ENCODE results near the gene ELK4. TPM values are rescaled to one million over a fixed set of nuclear protein-coding genes. Genes with fewer than 3 reads are reported as not detected.

Gene ELK4
- total and polyA plus RNA-seq, 2 of the 4 experiments (the other 2 are of a cell fraction): 4.6 to 11.3 TPM

DNA sequence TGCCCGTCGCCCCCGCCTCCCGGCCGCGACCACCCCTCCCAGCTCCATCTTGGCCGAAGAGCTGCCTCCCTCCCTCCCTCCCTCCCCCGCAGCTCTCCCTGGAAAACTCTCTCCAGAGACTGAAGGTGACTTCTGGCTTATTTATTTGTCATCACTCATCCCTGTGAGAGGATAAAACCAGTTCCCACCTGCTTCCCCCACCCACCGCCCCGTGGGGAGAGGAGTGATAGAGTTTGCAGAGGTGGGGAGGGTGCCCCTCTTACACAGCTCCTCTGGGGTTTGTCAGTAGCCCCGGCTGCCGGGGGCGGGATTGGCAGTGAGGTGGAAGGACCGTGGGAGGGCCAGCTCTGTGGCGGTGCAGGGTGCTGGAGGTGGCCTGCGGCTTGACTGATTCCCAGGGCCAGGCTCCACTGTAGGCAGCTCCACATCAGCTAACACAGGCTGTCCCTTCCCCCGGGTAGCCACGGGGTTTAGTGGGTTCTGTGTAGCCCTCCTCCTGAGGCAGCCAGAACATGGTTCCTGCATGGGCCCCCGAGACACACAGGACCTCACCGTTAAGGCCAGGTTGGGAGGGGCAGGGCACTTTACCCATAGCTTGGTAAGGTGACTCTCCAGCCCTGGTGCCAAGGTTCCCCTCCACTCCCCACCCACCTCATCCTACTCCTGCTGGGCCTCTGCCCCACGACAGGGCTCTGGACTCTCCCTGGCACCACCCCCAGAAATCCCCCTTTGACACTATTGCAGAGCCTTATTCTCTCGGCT lies 62.2 kb downstream of the ELK4 start:
- H4K20me1 ChIP-seq (ENCODE audit: insufficient read depth, low read length): no peaks in the 10 kb centered on the region
- H4K5ac ChIP-seq (ENCODE audit: low read depth, low read length): no peak overlapping the region
- no peaks in the 10 kb centered on the region for H3K36me3 ChIP-seq (ENCODE audit: control insufficient read depth, insufficient read depth, low read length)
- no peak overlapping the region for H3K27ac ChIP-seq (ENCODE audit: insufficient read depth, low read length)
- no peak overlapping the region for H2AFZ ChIP-seq (replicated peaks; ENCODE audit: low read length, poor library complexity)
- H3K56ac ChIP-seq (ENCODE audit: extremely low read depth, insufficient read depth, low read length): no peak overlapping the region
- dilution Hi-C loops (cut with HindIII; ENCODE audit: low sequenced_read_pairs, unreplicated experiment) (no loop called here), in situ Hi-C loops (cut with MboI; ENCODE audit: low sequenced_read_pairs) (no loop called here), intact Hi-C loops (cut with micrococcal nuclease) (no loop called here)
- 0 out of 2 replicates have a peak, but pooled peaks cover 2% of the 10 kb centered on the region for H3K9me3 ChIP-seq (ENCODE audit: control insufficient read depth, insufficient read depth, low read length)
- TF ChIP-seq MAFK (IDR thresholded peaks at IDR 0.05; ENCODE audit: low read depth, low read length) (no peak), MXI1 (IDR thresholded peaks at IDR 0.05; ENCODE audit: borderline replicate concordance, low read depth, low read length) (no peak), FOS (IDR thresholded peaks at IDR 0.05; ENCODE audit: low read depth, low read length) (no peak), RFX5 (IDR thresholded peaks at IDR 0.05; ENCODE audit: low read depth, low read length) (no peak), SMC3 (IDR thresholded peaks at IDR 0.05; ENCODE audit: low read depth, low read length) (no peak), MAZ (IDR thresholded peaks at IDR 0.05; ENCODE audit: borderline replicate concordance, low read depth, low read length) (no peak), NFE2L2 (IDR thresholded peaks at IDR 0.05; ENCODE audit: low read depth, low read length) (no peak), CHD1 (IDR thresholded peaks at IDR 0.05; ENCODE audit: low read depth, low read length) (no peak), ELK1 (IDR thresholded peaks at IDR 0.05; ENCODE audit: borderline replicate concordance, low read depth, low read length) (no peak), POLR2A (IDR thresholded peaks at IDR 0.05; ENCODE audit: low read depth, low read length) (no peak)
- POLR2A ChIA-PET (ENCODE audit: unreplicated experiment): no interaction called here
- H3K18ac ChIP-seq (ENCODE audit: low read depth, low read length): no peak overlapping the region
- no peak overlapping the region for H3K9ac ChIP-seq (ENCODE audit: low read depth, low read length)
- no peak for DNase-seq
- no peak overlapping the region for H3K14ac ChIP-seq (replicated peaks; ENCODE audit: low read depth, low read length)
- ATAC-seq (ENCODE audit: low read depth): no peak
- H2AK5ac ChIP-seq (ENCODE audit: low read depth, low read length): no peak overlapping the region
- no peak overlapping the region for H4K91ac ChIP-seq (ENCODE audit: insufficient read depth, low read depth, low read length)
- no peak overlapping the region for H3K4me2 ChIP-seq (ENCODE audit: low read depth, low read length)
- no peak overlapping the region for H2BK20ac ChIP-seq (ENCODE audit: low read depth, low read length)
- H3K4me3 ChIP-seq (ENCODE audit: insufficient read depth, low read depth, low read length): no peak overlapping the region
- H3K79me1 ChIP-seq (ENCODE audit: low read depth in 1 of 2, low read length in 2 of 2): no peaks in the 10 kb centered on the region
- H4K8ac ChIP-seq (ENCODE audit: low read depth in 2 of 2, low read length in 2 of 2): no peak overlapping the region
- no peak overlapping the region for H3K4ac ChIP-seq (ENCODE audit: low read depth, low read length)
- H3K27me3 ChIP-seq (ENCODE audit: control insufficient read depth, insufficient read depth, low read length): peaks cover 81% of the 10 kb centered on the region
- no peaks in the 10 kb centered on the region for H3K9me1 ChIP-seq (ENCODE audit: insufficient read depth, low read length)
- H2AK9ac ChIP-seq (replicated peaks; ENCODE audit: low read depth, low read length, poor library complexity): no peak overlapping the region
- H2BK15ac ChIP-seq (ENCODE audit: low read depth, low read length): no peak overlapping the region
- H2BK5ac ChIP-seq (ENCODE audit: low read depth, low read length, poor library complexity, severe bottlenecking): no peak overlapping the region
- H3K4me1 ChIP-seq (ENCODE audit: control insufficient read depth, insufficient read depth, low read length): peaks cover 2% of the 10 kb centered on the region; the same call in 1 of the 2 replicates
- no TSS peak for BruUV-seq (replicated peaks)
- H2BK120ac ChIP-seq (ENCODE audit: low read depth, low read length): no peak overlapping the region
- CTCF ChIA-PET: no interaction called here
- 17% methylated on average over 3 of the region's 22 CpGs; no CpG with 5 or more reads in 1 of the 2 experiments for WGBS, 2 experiments (ENCODE audit: extremely low coverage in 2 of 2, insufficient read length in 1 of 2)
- no peak overlapping the region for H3K23ac ChIP-seq (ENCODE audit: low read depth, low read length)
